Mesenteric fat pad (tissue), 1 donor: ENCODE measurements around the gene RPUSD1. TPM values are rescaled to one million over a fixed set of nuclear protein-coding genes. Genes with fewer than 3 reads are reported as not detected.
"Not testable (repeated sequence)": the region's sequence is repeated elsewhere in the genome, so short reads cannot be mapped to it uniquely, and the experiment has no call there.

ENCODE experiments used
- DNase-seq: peaks from one replicate; pipeline ENCODE4 v3.0.0-alpha.2; 2020; ENCODE audit warnings: low spot score
- total RNA-seq: library from RNA; stranded (reverse); fragmentation: NEBNext Ultra II Directional; extraction: Animal tissue kit (Norgen Biotek cat#: 25700); gene quantifications from one replicate; pipeline ENCODE4 v1.2.1, GENCODE V29; 2021
- donor health status: DM: yes; HTN: yes; CAD: no.

RPUSD1 gene
- total RNA-seq, 1 donor from 2014 or later = 16.8 TPM

DNA sequence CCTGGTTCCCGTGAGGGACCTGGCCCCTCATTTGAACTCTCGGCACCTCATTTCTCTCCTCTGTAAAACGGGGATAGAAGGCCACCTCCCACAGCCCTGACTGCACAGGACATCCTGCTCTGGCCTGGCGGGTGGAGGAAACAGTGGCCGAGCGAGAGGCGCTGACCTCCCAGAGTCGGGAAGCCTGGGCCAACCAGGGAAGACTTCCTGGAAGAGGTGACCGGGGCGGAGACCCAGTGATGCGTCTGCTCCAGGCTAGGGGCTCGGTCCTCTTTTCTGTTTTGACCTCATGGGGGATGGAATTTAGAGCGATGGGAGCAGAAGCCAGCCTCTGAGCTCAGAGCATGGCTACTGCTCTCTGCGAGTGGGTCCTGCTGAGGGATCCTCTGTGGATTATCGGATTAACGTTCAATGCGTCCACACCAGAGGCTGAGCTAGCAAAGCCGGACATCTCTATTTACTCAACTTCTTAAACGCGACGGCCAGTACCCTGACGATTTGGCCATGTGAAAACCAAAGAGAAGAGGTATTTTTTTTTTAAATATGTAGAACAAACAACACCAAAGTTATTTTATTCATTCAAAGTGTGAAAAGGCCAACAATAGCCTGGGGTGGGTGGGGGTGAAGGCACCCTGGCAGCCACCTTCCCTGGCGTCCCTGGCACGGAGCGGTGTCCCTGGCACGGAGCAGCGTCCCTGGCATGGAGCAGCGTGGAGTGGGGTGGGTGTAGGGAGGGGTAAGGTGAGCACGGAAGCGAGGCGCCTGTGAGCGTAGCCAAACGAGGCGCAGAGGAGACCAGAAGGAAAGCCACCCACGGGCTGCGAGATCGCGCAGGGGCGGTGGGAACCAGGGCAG lies 36.8 kb downstream of the RPUSD1 start:
- DNase-seq = no peak

DNA sequence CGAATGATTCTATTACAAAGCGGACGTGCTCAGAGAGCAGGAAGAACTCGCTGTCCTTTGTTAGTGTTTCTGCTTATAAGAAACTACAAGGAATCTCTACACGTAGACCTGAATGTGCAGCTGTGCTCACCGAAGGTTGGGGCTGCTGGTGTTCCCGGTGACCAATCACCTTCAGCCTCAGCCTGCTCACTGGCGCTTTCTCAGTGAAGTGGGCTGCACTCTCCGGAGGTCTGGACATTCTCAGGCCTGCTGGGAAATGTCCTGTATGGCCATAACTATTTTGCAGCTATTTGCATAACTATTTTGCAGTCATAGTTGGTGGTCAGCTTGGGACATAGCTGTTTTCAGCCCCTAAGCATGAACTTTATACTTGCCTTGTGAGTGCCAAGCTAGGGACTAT lies 37.7 kb downstream of the RPUSD1 start:
- DNase-seq = no peak

DNA sequence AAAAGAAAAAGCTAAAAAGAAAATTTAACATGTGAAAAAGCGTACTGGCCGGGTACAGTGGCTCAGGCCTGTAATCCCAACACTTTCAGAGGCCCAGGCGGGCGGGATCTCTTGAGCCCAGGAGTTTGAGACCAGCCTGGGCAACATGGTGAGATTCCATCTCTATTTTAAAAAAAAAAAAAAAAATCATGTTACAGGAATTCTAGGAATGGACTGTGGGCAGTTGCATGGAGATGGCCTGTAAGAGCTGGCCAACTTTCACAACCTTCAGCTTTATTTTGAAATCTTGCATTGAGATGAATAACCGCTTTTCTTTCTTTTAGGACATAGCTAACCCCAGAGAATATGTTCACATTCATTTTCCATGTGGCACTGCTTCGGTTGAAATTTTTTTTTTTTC lies 39.2 kb downstream of the RPUSD1 start:
- no peak for DNase-seq

DNA sequence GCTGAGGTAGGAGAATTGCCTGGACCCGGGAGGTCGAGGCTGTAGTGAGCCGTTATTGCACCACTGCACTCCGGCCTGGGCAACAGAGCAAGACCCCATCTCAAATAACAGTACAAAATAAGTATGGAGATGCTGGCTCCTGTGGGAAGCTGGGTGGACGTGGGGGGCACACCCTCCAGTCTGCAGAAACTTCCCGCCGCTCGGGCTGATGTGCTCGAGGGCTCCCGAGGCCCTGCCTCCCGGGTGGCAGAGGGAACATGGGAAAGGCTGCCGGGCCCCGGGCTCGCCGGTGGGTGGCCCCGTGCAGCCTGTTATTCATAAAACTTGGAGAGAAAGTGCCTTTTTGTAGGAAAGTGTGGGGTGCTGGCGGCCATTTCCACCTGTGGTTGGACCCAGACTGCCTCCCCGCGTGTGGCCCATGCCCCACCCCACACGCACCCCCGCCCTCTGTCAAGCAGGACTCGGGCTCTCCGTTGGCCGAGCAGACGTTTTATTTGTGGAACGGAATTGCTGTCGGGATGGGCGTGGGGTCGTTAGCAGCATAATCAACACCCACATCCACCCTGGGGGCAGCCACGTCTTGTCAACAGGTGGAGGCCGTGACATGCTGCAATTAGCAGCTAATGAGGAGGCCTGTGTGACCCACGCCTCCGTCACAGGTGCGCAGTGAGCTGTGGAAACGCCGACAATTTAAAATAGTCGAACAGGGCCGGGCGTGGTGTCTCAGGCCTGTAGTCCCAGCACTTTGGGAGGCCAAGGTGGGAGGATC lies 40.0 kb downstream of the RPUSD1 start:
- DNase-seq = no peak

DNA sequence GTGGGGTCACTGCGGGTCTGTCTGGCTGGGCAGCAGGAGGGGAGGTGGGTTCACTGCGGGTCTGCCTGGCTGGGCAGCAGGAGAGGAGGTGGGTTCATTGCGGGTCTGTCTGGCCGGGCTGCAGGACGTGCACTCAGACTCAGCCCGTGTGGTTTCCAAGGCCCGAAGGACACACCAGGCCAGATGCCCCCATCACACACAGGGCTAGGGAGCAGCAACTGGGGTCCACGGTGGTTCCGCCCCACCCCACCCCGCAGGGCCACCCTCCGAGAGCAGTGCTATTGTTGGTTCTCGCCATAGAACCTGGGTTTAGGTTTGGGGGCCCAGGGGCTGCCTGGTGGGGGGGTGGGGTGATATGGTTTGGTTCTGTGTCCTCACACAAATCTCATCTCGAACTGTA lies 41.5 kb downstream of the RPUSD1 start:
- DNase-seq = no peak

DNA sequence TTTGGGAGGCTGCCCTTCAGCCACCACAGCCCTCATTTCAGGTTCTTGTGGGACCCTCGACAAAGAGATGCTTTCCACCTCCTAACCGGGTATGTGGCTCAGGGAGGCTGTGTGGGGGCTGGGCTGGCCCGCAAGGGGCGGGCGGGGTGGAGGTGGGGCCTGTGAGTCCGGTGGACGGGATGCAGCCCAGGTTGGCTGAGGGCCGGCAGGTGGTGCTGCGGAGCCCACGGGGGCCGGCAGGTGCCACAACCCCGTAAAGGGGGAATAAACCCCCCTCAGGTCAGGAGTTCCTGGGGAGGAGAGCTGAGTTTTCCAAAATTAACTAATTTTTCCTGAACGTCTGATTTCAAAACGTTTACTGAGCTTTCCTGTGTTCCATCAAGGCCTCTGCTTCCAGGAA lies 42.4 kb downstream of the RPUSD1 start:
- DNase-seq = no peak

DNA sequence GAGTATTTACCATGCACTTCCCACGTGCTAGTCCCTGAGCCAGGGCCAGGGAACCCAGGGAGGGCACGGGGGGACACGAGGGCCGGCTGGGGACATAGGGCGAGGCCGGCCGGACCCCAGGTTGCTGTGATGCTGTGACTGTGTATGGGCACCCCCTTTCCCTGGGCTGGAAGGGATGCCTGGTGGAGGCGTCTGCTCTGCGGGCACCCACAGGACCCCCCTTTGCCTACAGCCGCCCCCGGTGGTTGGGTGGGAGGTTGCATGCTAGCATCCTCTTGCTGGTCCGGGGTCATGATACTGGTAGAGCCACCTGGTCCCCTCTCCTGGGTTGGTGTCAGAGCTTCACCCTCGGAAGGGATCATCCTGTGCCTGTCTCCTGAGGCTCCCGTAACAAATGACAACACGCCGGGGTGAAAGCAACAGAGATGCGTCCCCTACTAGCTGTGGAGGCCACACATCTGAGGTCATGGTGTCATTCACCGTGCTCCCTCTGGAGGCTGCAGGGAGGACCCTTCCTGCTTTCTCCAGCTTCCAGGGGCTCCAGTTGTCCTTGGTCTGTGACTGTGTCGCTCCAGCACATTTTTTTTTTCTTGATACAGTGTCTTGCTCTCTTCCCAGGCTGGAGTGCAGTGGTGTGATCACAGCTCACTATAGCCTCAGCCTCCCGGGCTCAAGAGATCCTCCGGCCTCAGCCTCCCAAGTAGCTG lies 44.2 kb downstream of the RPUSD1 start:
- DNase-seq = no peak

DNA sequence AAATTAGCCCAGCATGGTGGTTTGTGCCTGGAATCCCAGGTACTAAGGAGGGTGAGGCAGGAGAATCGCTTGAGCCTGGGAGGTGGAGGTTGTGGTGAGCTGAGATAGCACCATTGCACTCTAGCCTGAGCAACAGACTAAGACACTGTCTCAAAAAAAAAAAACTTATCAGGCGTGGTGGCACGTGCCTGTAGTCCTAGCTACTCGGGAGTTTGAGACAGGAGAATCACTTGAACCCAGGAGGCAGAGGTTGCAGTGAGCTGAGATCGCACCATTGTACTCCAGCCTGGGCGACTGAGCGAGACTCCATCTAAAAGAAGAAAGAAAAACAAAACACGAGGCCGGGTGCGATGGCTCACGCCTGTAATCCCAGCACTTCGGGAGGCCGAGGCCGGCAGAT lies 45.3 kb downstream of the RPUSD1 start:
- DNase-seq = not testable (repeated sequence)

DNA sequence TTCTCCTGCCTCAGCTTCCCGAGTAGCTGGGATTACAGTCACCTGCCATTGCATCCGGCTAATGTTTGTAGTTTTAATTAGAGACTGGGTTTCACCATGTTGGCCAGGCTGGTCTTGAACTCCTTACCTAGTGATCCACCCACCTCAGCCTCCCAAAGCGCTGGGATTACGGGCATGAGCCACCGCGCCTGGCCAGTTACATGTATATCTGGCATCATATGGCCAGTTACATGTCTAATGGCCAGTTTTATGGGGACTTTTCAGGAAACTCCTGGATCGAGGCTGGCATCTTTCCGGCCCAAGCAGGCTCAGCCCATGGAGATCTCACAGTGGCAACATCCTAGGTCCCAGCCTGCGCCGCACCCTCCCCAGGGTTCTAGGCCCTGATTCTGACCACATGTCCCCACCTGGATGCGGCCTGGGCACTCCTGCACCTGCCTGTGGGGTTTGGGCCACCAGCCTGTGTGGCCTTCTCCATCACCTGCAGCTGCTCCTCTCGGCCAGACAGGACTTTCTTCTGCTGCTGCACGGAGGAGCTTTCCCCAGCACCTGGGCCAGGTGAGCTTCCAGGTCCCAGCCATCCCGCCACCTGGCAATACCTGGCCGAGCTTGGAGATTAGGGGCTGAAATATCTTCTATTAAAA lies 46.1 kb downstream of the RPUSD1 start:
- DNase-seq = no peak

DNA sequence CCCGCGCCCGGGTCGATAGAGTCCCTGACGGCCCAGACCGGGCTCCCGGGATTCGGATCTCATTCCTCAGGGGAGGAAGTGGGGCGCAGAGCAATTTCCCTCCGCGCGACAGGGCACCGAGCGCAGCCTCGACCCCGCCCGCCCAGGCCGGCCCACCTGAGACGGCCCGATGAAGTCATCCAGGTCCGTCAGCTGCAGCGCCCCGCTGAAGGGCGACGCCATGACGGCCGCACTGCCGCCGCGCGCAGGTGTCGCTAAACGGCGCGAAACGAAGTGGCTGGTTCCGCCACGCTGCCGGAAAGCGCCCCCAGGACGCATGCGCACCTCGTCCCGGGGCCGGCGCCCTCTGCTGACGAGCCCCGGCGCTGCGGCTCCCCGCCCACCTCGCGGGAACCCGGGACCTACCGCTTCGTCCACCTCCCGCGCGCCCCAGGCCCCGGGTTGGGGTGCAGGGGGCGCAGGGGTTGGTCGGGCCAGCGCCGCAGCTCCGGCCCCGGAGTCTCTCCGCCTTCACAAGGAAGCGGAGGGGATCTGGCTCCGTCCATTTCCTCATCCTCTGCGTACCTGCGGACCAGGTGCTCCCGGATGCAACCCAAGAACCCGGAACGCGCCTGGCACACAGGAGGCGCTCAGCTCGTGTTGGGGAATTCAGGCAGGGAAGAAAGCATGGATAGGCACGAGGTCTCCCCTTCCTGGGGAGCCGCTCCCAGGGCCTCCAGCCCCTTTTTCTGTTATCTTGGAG lies 47.2 kb downstream of the RPUSD1 start, which contains the start of gene CIAO3:
TSS of gene CIAO3 (minus strand) at position 234 of the 742 bp plus-strand sequence. CDS start at position 222, 12 bp downstream.
- peak; percentile 98 for DNase-seq

DNA sequence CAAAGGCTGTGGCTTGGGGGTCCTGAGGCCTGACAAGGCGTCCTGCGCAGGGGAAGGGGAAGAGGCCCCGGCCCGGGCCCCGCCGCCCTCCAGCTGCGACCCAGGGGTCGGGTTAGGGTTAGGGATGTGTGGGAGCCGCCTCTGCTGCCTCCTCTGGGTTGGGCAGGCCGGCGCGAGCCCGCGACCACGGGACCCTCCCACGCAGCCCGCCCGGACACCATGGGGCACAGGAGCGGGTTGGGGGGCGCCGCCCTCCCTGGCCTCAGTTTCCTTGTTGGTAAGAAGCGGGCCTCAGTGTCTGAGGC lies 47.8 kb downstream of the RPUSD1 start:
- no peak for DNase-seq

DNA sequence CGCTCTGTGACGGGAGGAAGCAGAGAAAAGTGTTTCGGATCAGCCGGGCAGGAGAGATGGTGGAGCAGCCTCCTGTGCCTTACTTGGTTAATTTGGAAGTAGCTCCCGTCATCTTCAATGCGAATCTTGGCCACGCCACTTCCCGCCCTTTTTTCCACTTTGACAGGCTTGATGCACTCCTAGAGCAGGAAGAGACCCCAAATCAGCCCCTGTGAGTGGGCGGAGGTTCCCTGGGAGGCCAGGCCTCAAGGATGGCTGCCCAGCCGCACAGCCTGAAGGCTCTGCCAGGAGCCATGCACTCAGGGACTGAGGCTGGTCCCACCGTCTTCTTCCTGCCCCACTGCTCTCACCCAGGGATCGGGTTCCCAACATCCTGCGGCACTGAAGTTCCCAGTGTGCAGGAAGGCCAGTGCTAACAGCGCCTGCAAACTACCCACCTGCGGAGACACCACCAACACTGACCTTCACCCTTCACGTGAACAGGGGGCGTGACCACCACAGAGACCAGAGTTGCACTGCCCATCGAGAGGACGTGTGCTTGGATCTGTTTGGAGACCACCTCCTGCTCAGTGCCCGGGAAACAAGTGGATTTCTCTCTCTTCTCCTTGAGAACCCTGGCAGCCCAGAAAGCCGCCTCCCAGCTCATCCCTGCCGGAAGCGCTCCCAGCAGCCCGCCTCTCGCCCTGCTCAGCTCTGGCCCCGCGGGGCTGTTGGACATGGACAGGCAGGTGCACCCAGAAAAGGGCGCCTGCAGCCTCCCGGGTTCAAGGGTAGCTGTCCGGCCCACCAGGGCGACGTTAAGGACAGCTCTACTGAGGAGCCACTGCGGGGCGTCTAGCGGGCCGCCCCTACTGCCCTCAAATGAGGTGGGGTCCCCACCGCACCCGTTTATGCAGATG lies 48.4 kb downstream of the RPUSD1 start:
- DNase-seq = no peak

DNA sequence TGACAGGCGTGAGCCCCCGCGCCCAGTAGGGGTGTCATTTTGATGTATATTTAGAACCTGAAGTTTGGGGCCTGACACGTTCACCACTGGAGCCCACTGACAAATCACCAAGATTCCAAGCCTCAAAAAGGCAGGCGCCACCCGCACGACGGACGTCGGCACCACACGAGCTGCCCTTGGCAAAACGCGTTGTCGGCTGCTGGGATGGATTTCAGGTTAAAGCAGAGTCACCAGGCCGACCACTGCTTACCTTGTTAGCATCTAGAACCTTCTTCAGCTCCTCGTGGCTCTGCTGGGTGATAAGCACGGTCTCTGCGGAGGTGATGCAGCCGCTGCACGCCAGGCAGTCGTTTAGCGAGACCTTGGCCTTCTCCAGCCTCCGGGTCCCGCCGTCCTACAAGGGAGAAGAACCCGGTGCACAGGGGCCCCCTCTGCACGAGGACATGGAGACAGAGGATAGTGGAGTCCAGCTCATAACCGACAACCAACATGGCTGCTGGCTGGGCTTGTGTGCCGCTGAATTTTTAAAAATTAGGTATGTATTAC lies 51.2 kb downstream of the RPUSD1 start:
- DNase-seq = no peak

DNA sequence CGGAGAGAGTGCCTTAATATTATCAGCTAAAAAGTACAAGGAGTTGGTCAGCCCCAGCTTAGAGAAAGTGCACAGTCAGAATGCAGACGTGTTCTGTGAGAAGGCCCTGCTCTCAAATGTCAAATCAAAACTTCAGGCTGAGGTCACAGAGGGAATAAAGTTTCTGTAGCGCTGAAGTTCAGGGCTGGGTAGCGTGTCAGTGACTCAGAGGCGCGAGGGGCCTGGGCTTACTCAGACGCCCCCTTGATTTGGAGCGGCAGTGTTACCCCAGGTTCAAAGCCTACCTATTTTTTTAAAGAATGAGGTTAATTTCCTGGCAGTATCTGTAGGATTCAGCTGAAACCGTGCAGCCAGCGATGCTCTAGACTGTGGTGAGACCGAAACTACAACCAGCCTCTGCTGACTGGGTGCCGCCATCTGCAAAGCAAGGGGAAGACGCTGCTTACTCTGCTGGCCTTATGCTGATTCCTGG lies 52.2 kb downstream of the RPUSD1 start:
- no peak for DNase-seq

DNA sequence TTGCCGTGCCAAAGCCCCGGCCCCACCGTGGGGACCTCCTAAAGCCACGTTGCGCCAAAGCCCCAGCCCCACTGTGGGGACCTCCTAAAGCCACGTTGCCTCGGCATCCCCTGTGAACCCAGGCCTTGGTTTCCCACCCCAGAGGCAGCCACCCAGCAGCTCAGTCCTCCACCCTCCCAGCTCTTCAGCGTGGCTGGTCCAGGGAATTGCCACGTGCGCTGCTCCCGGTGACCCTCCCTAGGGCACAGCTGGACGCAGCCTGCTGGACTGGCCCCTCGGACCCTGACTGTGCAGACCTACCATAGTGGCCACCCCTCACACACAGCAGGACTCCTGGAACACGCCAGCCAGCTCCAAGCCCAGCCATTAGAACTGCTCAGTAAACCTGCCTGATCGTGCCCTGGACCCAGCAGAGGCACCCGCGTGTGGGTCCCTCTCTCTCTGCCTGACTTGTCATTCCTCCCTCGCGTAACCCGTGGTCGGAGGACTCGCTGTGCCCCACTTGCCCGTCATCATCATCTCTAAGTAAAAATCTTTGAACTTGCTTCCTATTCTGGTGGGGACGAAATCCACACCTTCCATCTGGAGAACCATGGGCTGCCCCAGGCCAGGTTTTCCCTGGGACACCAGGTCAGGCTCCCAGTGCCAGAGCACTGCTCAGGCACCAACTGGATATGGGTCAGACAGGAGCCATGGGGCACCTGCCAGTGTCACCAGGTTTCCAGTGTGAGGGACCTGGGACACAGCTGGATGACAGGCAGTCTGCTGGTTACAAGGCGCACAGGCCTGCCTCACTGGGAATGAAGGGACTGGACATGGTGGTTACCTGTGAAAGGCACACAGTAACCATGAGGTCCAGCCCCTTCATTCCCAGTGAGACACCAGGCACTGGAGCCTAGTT lies 53.0 kb downstream of the RPUSD1 start:
- DNase-seq = no peak
